HL-60 (cell line): ENCODE results near the gene SH3RF3.

Experiments
- DNase-seq, 2 experiments: peaks; one replicate each; pipeline ENCODE4 v3.0.0-alpha.2; 2010 to 2020; ENCODE audit warnings: low read depth in 1 of 2, low spot score in 1 of 2
- H3K27ac ChIP-seq: fragments of 250-450 bp; sonication (Bioruptor Pico); replicated peaks from 2 replicates; pipeline ENCODE4 v1.5.1; 2020; ENCODE audit warnings: mild to moderate bottlenecking, moderate library complexity
- H3K27me3 ChIP-seq: fragments of 250-450 bp; sonication (Bioruptor Pico); 2 replicates; pipeline ENCODE4 v1.5.1; 2021; ENCODE audit warnings: mild to moderate bottlenecking, moderate library complexity; ENCODE audit not compliant: insufficient read depth, poor library complexity, severe bottlenecking
- H3K4me3 ChIP-seq: replicated peaks from 2 replicates; pipeline ENCODE4 v1.5.1; 2011; ENCODE audit warnings: mild to moderate bottlenecking, control low read depth, low read length; ENCODE audit not compliant: insufficient read depth
- GABPA ChIP-seq: IDR thresholded peaks from 2 replicates; pipeline ENCODE4 v1.6.1; 2012; ENCODE audit warnings: low read depth
- POLR2AphosphoS5 ChIP-seq: IDR thresholded peaks from 2 replicates; pipeline ENCODE4 v1.6.1; 2012; ENCODE audit warnings: low read depth
- SPI1 ChIP-seq: IDR thresholded peaks from 2 replicates; pipeline ENCODE4 v1.6.1; 2012; ENCODE audit warnings: low read depth, mild to moderate bottlenecking, borderline replicate concordance
- TF ChIP-seq, protein P1 (sequence below): IDR thresholded peaks from 2 replicates; pipeline ENCODE4 v1.6.1; 2012; ENCODE audit warnings: low read depth; ENCODE audit not compliant: insufficient replicate concordance
- TF ChIP-seq, protein P2 (sequence below): IDR thresholded peaks from one replicate; pipeline ENCODE4 v1.5.1; 2011; ENCODE audit warnings: low read length, control low read depth, inconsistent platforms; ENCODE audit not compliant: insufficient read depth

The SH3RF3 gene

GRCh38 chr2:109404681-109405080, 275.7 kb downstream of the SH3RF3 start:
- Histone ChIP-seq H3K27ac (no peak overlapping the region), H3K27me3 (no peaks in the 10 kb centered on the region), H3K4me3 (no peak overlapping the region)
- TF ChIP-seq, protein P1, sequence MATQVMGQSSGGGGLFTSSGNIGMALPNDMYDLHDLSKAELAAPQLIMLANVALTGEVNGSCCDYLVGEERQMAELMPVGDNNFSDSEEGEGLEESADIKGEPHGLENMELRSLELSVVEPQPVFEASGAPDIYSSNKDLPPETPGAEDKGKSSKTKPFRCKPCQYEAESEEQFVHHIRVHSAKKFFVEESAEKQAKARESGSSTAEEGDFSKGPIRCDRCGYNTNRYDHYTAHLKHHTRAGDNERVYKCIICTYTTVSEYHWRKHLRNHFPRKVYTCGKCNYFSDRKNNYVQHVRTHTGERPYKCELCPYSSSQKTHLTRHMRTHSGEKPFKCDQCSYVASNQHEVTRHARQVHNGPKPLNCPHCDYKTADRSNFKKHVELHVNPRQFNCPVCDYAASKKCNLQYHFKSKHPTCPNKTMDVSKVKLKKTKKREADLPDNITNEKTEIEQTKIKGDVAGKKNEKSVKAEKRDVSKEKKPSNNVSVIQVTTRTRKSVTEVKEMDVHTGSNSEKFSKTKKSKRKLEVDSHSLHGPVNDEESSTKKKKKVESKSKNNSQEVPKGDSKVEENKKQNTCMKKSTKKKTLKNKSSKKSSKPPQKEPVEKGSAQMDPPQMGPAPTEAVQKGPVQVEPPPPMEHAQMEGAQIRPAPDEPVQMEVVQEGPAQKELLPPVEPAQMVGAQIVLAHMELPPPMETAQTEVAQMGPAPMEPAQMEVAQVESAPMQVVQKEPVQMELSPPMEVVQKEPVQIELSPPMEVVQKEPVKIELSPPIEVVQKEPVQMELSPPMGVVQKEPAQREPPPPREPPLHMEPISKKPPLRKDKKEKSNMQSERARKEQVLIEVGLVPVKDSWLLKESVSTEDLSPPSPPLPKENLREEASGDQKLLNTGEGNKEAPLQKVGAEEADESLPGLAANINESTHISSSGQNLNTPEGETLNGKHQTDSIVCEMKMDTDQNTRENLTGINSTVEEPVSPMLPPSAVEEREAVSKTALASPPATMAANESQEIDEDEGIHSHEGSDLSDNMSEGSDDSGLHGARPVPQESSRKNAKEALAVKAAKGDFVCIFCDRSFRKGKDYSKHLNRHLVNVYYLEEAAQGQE = peak; percentile 84
- TF ChIP-seq GABPA (no peak), SPI1 (no peak), POLR2AphosphoS5 (no peak)
- TF ChIP-seq, protein P2, sequence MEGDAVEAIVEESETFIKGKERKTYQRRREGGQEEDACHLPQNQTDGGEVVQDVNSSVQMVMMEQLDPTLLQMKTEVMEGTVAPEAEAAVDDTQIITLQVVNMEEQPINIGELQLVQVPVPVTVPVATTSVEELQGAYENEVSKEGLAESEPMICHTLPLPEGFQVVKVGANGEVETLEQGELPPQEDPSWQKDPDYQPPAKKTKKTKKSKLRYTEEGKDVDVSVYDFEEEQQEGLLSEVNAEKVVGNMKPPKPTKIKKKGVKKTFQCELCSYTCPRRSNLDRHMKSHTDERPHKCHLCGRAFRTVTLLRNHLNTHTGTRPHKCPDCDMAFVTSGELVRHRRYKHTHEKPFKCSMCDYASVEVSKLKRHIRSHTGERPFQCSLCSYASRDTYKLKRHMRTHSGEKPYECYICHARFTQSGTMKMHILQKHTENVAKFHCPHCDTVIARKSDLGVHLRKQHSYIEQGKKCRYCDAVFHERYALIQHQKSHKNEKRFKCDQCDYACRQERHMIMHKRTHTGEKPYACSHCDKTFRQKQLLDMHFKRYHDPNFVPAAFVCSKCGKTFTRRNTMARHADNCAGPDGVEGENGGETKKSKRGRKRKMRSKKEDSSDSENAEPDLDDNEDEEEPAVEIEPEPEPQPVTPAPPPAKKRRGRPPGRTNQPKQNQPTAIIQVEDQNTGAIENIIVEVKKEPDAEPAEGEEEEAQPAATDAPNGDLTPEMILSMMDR = no peak
- no peak for DNase-seq

GRCh38 chr2:109405873-109406272, 276.9 kb downstream of the SH3RF3 start:
- no peak for DNase-seq
- Histone ChIP-seq H3K27ac (no peak overlapping the region), H3K27me3 (no peaks in the 10 kb centered on the region), H3K4me3 (no peak overlapping the region)
- TF ChIP-seq SPI1 (no peak), GABPA (no peak), POLR2AphosphoS5 (no peak)
- TF ChIP-seq, protein P1 = no peak
- TF ChIP-seq, protein P2 = no peak

DNA sequence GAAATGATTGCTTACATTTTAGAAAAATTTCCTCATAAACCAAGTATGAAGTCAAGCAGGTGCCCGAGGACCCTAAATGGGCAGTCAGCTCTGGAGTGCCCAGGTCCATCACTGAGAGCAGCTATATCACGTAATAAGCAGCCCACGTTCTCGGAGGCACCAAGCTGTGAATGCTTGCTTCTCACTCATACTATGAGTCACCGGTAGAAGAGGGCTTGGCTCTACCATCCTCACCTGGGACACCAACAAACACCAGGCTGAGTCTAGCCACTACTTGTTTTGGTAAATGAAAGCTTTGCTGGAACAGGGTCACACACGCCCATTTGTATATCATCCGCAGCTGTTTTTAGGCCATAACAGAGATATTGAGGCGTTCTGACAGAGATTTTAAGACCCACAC, 277.3 kb downstream of the SH3RF3 start:
- H3K27ac ChIP-seq = no peak overlapping the region
- DNase-seq = no peak
- H3K4me3 ChIP-seq = no peak overlapping the region
- TF ChIP-seq, protein P1 = no peak
- TF ChIP-seq, protein P2 = no peak
- TF ChIP-seq SPI1 = no peak
- TF ChIP-seq POLR2AphosphoS5 = no peak
- no peak for TF ChIP-seq GABPA
- H3K27me3 ChIP-seq = no peaks in the 10 kb centered on the region
